HEK293 (cell line): ENCODE results near the gene ZBTB14.

Experiments
- CTCF ChIA-PET: fragments of 350-600 bp; formaldehyde crosslinking; extraction: SDS; loops from one replicate; lab custom pipeline; 2021; ENCODE audit warnings: antibody characterized with exemption; lab: Yijun Ruan, JAX
- POLR2A ChIA-PET: fragments of 300-600 bp; formaldehyde crosslinking; extraction: SDS; loops from one replicate; lab custom pipeline; 2020; ENCODE audit warnings: antibody characterized with exemption, inconsistent platforms; lab: Yijun Ruan, JAX
- H3K27ac ChIP-seq: fragments of 200-500 bp; sonication (Bioruptor generic); 2 replicates; pipeline ENCODE4 v1.5.1; 2014; ENCODE audit warnings: low read depth, low read length, control low read depth, inconsistent platforms; ENCODE audit errors: extremely low read depth
- H3K36me3 ChIP-seq, 2 experiments: fragments of 200-500 bp in 1 of 2; sonication (Bioruptor generic) in 1 of 2; 1 replicate in 1 of 2; 2 replicates in 1 of 2; pipeline ENCODE4 v1.5.1; 2014 to 2017; ENCODE audit warnings: inconsistent platforms in 2 of 2, low read length in 2 of 2; ENCODE audit not compliant: control insufficient read depth in 2 of 2, insufficient read depth in 1 of 2
- H3K4me1 ChIP-seq: fragments of 200-500 bp; sonication (Bioruptor generic); 2 replicates; pipeline ENCODE4 v1.5.1; 2014; ENCODE audit warnings: mild to moderate bottlenecking, low read length, inconsistent platforms; ENCODE audit not compliant: control insufficient read depth, insufficient read depth
- H3K4me3 ChIP-seq: 2 replicates; pipeline ENCODE4 v1.5.1; 2011; ENCODE audit warnings: low read depth, mild to moderate bottlenecking, control low read depth, low read length, moderate library complexity
- H3K9me3 ChIP-seq: fragments of 200-500 bp; sonication (Bioruptor generic); 2 replicates; pipeline ENCODE4 v1.5.1; 2014; ENCODE audit warnings: low read depth, low read length, inconsistent platforms; ENCODE audit not compliant: control insufficient read depth, insufficient read depth
- HOXA7 ChIP-seq: sonication (generic); formaldehyde crosslinking; IDR thresholded peaks from 2 replicates; pipeline ENCODE4 v1.8.1; 2022; ENCODE audit warnings: missing genetic modification reagents, borderline replicate concordance
- KLF10 ChIP-seq: fragments of 450-650 bp; IDR thresholded peaks from 2 replicates; pipeline ENCODE4 v1.5.1; 2018; ENCODE audit warnings: missing biosample characterization, mild to moderate bottlenecking, missing genetic modification characterization
- OSR2 ChIP-seq: fragments of 450-650 bp; formaldehyde crosslinking; IDR thresholded peaks from 2 replicates; pipeline ENCODE4 v1.5.1; 2016; ENCODE audit warnings: missing biosample characterization, missing genetic modification characterization
- PRDM1 ChIP-seq: fragments of 450-650 bp; formaldehyde crosslinking; IDR thresholded peaks from 2 replicates; pipeline ENCODE4; 2016; ENCODE audit warnings: missing biosample characterization, missing genetic modification characterization
- SALL2 ChIP-seq: fragments of 450-650 bp; formaldehyde crosslinking; IDR thresholded peaks from 2 replicates; pipeline ENCODE4 v1.5.0; 2017; ENCODE audit warnings: missing biosample characterization, mild to moderate bottlenecking, missing genetic modification characterization, borderline replicate concordance
- ZBTB17 ChIP-seq: fragments of 450-650 bp; formaldehyde crosslinking; IDR thresholded peaks from 2 replicates; pipeline ENCODE4 v1.5.1; 2016; ENCODE audit warnings: missing biosample characterization, missing genetic modification characterization
- ZEB2 ChIP-seq: fragments of 450-650 bp; formaldehyde crosslinking; IDR thresholded peaks from 2 replicates; pipeline ENCODE4 v1.5.1; 2016; ENCODE audit warnings: missing biosample characterization, missing genetic modification characterization
- ZFHX2 ChIP-seq: fragments of 450-650 bp; formaldehyde crosslinking; conservative IDR thresholded peaks from 2 replicates; pipeline ENCODE4 v1.5.1; 2016; ENCODE audit warnings: missing biosample characterization, missing genetic modification characterization
- ZNF121 ChIP-seq: fragments of 450-650 bp; formaldehyde crosslinking; IDR thresholded peaks from 2 replicates; pipeline ENCODE4 v1.5.1; 2016; ENCODE audit warnings: missing biosample characterization, missing genetic modification characterization
- ZNF274 ChIP-seq, 2 experiments: fragments of 200-500 bp in 1 of 2; fragments of 450-650 bp in 1 of 2; sonication (Bioruptor generic) in 1 of 2; formaldehyde crosslinking in 1 of 2; IDR thresholded peaks; 2 replicates each; pipeline versions ENCODE4 v1.5.1 to v1.6.1; 2014 to 2016; ENCODE audit warnings: borderline replicate concordance in 1 of 2, inconsistent platforms in 1 of 2, low read length in 1 of 2, missing biosample characterization in 1 of 2, missing genetic modification characterization in 1 of 2
- ZNF560 ChIP-seq: fragments of 450-650 bp; formaldehyde crosslinking; IDR thresholded peaks from 2 replicates; pipeline ENCODE4 v1.5.1; 2017; ENCODE audit warnings: missing biosample characterization, missing genetic modification characterization, borderline replicate concordance
- ZNF654 ChIP-seq: fragments of 450-650 bp; formaldehyde crosslinking; IDR thresholded peaks from 2 replicates; pipeline ENCODE4 v1.5.1; 2016; ENCODE audit warnings: low read depth, missing biosample characterization, missing genetic modification characterization
- TF ChIP-seq, protein P1 (sequence below): fragments of 450-650 bp; formaldehyde crosslinking; optimal IDR thresholded peaks from 2 replicates; pipeline ENCODE3; 2016; ENCODE audit warnings: missing biosample characterization, mild to moderate bottlenecking, missing genetic modification characterization
- TF ChIP-seq, protein P2 (sequence below): fragments of 450-650 bp; formaldehyde crosslinking; IDR thresholded peaks from 2 replicates; pipeline ENCODE4 v1.5.1; 2016; ENCODE audit warnings: missing biosample characterization, missing genetic modification characterization
- TF ChIP-seq, protein P3 (sequence below): fragments of 450-650 bp; IDR thresholded peaks from 2 replicates; pipeline ENCODE4 v1.5.1; 2018; ENCODE audit warnings: missing biosample characterization, mild to moderate bottlenecking, missing genetic modification characterization
- TF ChIP-seq, protein P4 (sequence below): fragments of 450-650 bp; formaldehyde crosslinking; IDR thresholded peaks from 2 replicates; pipeline ENCODE4 v1.5.1; 2016; ENCODE audit warnings: missing biosample characterization, missing genetic modification characterization

ZBTB14 gene

DNA sequence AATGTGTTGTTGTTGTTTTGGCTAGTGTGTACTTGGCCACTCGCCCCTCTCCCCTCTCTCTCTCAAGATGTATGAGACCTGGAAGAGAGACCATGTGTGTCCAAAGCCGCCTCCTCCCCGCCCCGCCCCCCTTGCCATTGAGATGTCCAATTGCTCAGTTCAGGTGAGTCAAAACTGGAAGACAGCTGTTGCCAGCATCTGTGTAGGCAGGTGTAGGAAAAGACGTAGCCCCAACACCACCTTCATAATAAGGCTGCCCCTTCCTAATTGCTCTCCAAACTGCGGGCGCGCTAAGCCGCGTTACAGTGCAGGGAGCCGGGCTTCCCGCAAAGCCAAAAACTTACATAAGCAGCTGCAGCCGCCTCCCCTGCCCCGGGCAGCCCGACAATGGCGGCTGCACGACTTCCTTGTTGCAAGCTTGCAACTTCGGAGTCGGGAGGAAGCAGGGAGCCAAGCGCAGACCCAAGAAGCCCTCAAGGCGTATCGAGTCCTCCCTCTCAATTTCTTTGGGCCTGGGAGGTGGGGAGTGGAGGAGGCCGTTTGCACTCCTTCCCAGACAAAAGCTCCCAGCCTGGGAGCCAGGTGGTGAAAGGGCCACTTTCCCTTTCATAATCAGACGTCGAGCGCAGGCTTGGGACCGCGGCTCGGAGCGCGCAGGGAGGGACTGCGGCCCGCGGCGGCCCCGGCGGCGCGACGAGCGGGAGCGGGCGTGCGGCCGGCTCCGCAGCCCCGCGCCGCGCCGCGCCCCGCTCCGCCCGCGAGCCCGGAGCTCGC, 882 bp downstream of the ZBTB14 start (continued):
- TF ChIP-seq, protein P1, sequence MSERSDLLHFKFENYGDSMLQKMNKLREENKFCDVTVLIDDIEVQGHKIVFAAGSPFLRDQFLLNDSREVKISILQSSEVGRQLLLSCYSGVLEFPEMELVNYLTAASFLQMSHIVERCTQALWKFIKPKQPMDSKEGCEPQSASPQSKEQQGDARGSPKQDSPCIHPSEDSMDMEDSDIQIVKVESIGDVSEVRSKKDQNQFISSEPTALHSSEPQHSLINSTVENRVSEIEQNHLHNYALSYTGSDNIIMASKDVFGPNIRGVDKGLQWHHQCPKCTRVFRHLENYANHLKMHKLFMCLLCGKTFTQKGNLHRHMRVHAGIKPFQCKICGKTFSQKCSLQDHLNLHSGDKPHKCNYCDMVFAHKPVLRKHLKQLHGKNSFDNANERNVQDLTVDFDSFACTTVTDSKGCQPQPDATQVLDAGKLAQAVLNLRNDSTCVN (tag by site-specific recombination), result peak; percentile 53

DNA sequence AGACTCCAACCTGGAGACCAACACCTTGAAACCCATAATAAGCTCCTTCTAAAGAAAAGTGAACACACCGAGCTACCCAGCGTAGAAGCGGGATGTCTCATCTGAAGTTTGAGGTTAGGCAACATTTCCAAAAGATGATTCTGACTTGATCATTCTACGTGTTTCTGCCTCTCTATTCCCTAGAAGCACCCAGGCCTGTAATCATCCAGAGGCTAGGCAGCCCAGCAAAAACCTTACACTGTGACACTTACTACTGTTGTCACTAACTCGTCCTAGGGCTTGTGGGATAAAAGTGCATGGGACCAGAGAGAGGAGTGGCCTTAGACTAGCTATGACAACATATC, 1.4 kb downstream of the ZBTB14 start:
- H3K4me1 ChIP-seq, result no peaks in the 10 kb centered on the region; the same call in 1 of the 2 replicates
- peak overlapping the region; percentile 98; the same call in 1 of the 2 replicates for H3K27ac ChIP-seq
- H3K4me3 ChIP-seq, result peak overlapping the region; percentile 65
- CTCF ChIA-PET, result interaction anchor here (0.7 kb wide), 1 partner anchor 609 kb away, joined by 3 read pairs; no protein-coding TSS in a partner anchor
- peaks cover 10 to 30% of the 10 kb centered on the region in 2 experiments; a peak in 2 of 3 replicates for H3K36me3 ChIP-seq
- TF ChIP-seq ZNF121 (tag by site-specific recombination) (no peak), ZBTB17 (tag by site-specific recombination) (no peak), PRDM1 (tag by site-specific recombination) (no peak), SALL2 (tag by site-specific recombination) (no peak), OSR2 (tag by site-specific recombination) (no peak), ZNF560 (tag by site-specific recombination) (no peak), ZEB2 (no peak), ZNF654 (no peak), KLF10 (no peak)
- TF ChIP-seq, protein P2, sequence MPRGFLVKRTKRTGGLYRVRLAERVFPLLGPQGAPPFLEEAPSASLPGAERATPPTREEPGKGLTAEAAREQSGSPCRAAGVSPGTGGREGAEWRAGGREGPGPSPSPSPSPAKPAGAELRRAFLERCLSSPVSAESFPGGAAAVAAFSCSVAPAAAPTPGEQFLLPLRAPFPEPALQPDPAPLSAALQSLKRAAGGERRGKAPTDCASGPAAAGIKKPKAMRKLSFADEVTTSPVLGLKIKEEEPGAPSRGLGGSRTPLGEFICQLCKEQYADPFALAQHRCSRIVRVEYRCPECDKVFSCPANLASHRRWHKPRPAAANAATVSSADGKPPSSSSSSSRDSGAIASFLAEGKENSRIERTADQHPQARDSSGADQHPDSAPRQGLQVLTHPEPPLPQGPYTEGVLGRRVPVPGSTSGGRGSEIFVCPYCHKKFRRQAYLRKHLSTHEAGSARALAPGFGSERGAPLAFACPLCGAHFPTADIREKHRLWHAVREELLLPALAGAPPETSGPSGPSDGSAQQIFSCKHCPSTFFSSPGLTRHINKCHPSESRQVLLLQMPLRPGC (tag by site-specific recombination), result no peak
- TF ChIP-seq, protein P3, sequence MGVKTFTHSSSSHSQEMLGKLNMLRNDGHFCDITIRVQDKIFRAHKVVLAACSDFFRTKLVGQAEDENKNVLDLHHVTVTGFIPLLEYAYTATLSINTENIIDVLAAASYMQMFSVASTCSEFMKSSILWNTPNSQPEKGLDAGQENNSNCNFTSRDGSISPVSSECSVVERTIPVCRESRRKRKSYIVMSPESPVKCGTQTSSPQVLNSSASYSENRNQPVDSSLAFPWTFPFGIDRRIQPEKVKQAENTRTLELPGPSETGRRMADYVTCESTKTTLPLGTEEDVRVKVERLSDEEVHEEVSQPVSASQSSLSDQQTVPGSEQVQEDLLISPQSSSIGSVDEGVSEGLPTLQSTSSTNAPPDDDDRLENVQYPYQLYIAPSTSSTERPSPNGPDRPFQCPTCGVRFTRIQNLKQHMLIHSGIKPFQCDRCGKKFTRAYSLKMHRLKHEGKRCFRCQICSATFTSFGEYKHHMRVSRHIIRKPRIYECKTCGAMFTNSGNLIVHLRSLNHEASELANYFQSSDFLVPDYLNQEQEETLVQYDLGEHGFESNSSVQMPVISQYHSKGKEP, result no peak
- no peaks in the 10 kb centered on the region for H3K9me3 ChIP-seq
- POLR2A ChIA-PET, result interaction anchor here (0.6 to 4.0 kb wide), 5 partner anchors 56 to 336 kb away, joined by 3 to 39 read pairs (median 3); no protein-coding TSS in a partner anchor

DNA sequence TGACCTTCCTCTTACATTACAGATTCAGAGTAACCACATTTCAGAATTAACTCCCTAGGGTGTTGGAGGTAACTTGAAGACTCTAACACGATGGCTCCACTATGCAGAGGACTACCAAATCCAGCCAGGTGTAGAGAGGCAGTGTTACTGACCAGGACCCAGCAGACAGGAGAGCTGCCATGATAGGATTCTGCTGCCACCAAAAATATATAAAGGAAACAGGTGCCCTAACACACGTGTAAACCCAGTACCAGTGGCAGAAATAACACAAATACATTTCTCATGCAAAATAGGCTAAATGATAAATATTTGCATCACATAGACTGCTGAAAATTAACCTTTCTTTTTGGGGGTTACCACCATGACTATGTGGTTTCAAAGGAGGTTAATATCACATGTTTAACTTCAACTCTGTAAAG, 7.0 kb downstream of the ZBTB14 start:
- H3K9me3 ChIP-seq, result no peaks in the 10 kb centered on the region
- peaks cover 10 to 30% of the 10 kb centered on the region in 2 experiments; a peak in 2 of 3 replicates for H3K36me3 ChIP-seq
- no peak overlapping the region for H3K27ac ChIP-seq
- no peak for TF ChIP-seq HOXA7
- TF ChIP-seq, protein P4, sequence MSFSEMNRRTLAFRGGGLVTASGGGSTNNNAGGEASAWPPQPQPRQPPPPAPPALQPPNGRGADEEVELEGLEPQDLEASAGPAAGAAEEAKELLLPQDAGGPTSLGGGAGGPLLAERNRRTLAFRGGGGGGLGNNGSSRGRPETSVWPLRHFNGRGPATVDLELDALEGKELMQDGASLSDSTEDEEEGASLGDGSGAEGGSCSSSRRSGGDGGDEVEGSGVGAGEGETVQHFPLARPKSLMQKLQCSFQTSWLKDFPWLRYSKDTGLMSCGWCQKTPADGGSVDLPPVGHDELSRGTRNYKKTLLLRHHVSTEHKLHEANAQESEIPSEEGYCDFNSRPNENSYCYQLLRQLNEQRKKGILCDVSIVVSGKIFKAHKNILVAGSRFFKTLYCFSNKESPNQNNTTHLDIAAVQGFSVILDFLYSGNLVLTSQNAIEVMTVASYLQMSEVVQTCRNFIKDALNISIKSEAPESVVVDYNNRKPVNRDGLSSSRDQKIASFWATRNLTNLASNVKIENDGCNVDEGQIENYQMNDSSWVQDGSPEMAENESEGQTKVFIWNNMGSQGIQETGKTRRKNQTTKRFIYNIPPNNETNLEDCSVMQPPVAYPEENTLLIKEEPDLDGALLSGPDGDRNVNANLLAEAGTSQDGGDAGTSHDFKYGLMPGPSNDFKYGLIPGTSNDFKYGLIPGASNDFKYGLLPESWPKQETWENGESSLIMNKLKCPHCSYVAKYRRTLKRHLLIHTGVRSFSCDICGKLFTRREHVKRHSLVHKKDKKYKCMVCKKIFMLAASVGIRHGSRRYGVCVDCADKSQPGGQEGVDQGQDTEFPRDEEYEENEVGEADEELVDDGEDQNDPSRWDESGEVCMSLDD (tag by site-specific recombination), result no peak
- no peak for TF ChIP-seq ZNF274 (IDR thresholded peaks at IDR 0.05; ENCODE audit: low read length)
- no peak for TF ChIP-seq ZNF274 (tag by site-specific recombination; IDR thresholded peaks at IDR 0.05; ENCODE audit: borderline replicate concordance)
- no peak for TF ChIP-seq ZFHX2 (tag by site-specific recombination)
- TF ChIP-seq, all 188 proteins: peak for 0
- ChIA-PET POLR2A (no interaction called here), CTCF (no interaction called here)
- Histone ChIP-seq H3K4me3 (no peak overlapping the region), H3K4me1 (no peaks in the 10 kb centered on the region)
